Stimulated activated memory B cell treated with anti-CD40 and anti-IgM and Interleukin-4, amounts not matched to agents 10 μg/mL and 1 μg/mL and 100 μg/mL, for 72 hours (primary cell): ENCODE data around the gene C16orf90.

Experiments
- ATAC-seq: fragments of 150-1000 bp; cut with Tn5 transposase; 2 replicates; pipeline ENCODE4 v1.10.0; 2021
- H3K27ac Mint-ChIP-seq: one replicate; pipeline ENCODE4 v1.8.0; 2022; ENCODE audit warnings: mild to moderate bottlenecking, mixed read lengths
- H3K27me3 Mint-ChIP-seq: one replicate; pipeline ENCODE4 v1.8.0; 2022; ENCODE audit warnings: mixed read lengths
- H3K36me3 Mint-ChIP-seq: one replicate; pipeline ENCODE4 v1.8.0; 2022; ENCODE audit warnings: mixed read lengths
- H3K4me1 Mint-ChIP-seq: one replicate; pipeline ENCODE4 v1.8.0; 2022; ENCODE audit warnings: mixed read lengths
- H3K4me3 Mint-ChIP-seq: one replicate; pipeline ENCODE4 v1.8.0; 2022; ENCODE audit warnings: mild to moderate bottlenecking, moderate library complexity, mixed read lengths
- H3K9me3 Mint-ChIP-seq: one replicate; pipeline ENCODE4 v1.8.0; 2022; ENCODE audit warnings: mixed read lengths

Gene C16orf90

GRCh38 chr16:3468501-3468900, 26.8 kb downstream of the C16orf90 start:
- Mint-ChIP-seq H3K4me3 (no peak overlapping the region), H3K9me3 (no peaks in the 10 kb centered on the region), H3K27ac (no peak overlapping the region), H3K4me1 (peaks cover 28% of the 10 kb centered on the region), H3K36me3 (peaks cover 41% of the 10 kb centered on the region), H3K27me3 (no peaks in the 10 kb centered on the region)
- no peak for ATAC-seq

- ATAC-seq, result no peak
Observed at GRCh38 chr16:3467921-3468320, 27.4 kb downstream of the C16orf90 start.

GRCh38 chr16:3467182-3467581, 28.1 kb downstream of the C16orf90 start:
- ATAC-seq, result no peak
- H3K36me3 Mint-ChIP-seq, result peaks cover 28% of the 10 kb centered on the region
- H3K4me1 Mint-ChIP-seq, result peaks cover 34% of the 10 kb centered on the region
- no peak overlapping the region for H3K4me3 Mint-ChIP-seq
- H3K27me3 Mint-ChIP-seq, result no peaks in the 10 kb centered on the region
- no peak overlapping the region for H3K27ac Mint-ChIP-seq
- no peaks in the 10 kb centered on the region for H3K9me3 Mint-ChIP-seq

More at GRCh38 chr16:3467921-3468320, 27.4 kb downstream of the C16orf90 start:
- H3K4me1 Mint-ChIP-seq, result peaks cover 28% of the 10 kb centered on the region
- H3K9me3 Mint-ChIP-seq, result no peaks in the 10 kb centered on the region
- H3K27ac Mint-ChIP-seq, result no peak overlapping the region
- H3K36me3 Mint-ChIP-seq, result peaks cover 35% of the 10 kb centered on the region
- H3K4me3 Mint-ChIP-seq, result no peak overlapping the region
- no peaks in the 10 kb centered on the region for H3K27me3 Mint-ChIP-seq

DNA sequence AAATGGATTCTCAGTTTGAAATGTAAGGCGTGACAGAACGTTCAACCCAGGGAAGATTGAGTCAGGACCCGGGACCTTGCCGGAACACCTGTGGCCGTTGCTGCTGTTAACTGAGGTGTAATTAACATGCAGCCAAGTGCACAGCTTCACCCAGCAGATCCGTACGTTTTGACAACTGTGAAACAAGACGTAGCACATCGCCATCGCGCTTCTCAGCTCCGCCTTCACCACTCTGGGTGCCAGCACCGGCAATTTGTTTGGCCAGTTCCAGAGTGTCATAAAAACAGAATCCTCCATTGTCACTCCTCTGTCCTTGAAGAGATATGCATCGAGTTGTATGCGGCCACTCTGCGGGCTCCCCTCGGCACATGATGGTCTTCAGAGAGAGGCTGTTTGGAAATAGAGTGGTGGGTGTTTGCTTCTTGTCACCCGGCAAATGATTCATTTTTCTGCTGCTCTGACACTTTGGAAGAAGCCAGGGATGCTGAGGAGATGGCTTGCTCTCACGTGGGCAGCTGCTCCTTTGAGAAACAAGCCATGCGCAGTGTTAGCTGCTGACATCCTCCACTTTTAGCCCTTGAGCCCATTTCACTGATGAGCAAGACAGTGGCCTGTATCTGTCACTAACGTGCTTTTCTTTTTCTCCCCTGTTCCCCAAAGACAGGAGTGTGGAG, 29.2 kb downstream of the C16orf90 start:
- H3K4me1 Mint-ChIP-seq, result peaks cover 43% of the 10 kb centered on the region
- H3K27ac Mint-ChIP-seq, result no peak overlapping the region
- H3K9me3 Mint-ChIP-seq, result no peaks in the 10 kb centered on the region

GRCh38 chr16:3465301-3465700, 30.0 kb downstream of the C16orf90 start:
- Mint-ChIP-seq H3K4me1 (peaks cover 49% of the 10 kb centered on the region), H3K4me3 (no peak overlapping the region), H3K36me3 (peaks cover 17% of the 10 kb centered on the region), H3K27me3 (no peaks in the 10 kb centered on the region), H3K9me3 (no peaks in the 10 kb centered on the region), H3K27ac (no peak overlapping the region)
- no peak for ATAC-seq

More for the DNA sequence above, 29.2 kb downstream of the C16orf90 start:
- Mint-ChIP-seq H3K4me3 (no peak overlapping the region), H3K36me3 (peaks cover 23% of the 10 kb centered on the region), H3K27me3 (no peaks in the 10 kb centered on the region)
- ATAC-seq, result no peak

- Mint-ChIP-seq H3K27me3 (no peaks in the 10 kb centered on the region), H3K4me3 (no peak overlapping the region), H3K9me3 (no peaks in the 10 kb centered on the region), H3K27ac (no peak overlapping the region), H3K4me1 (peaks cover 45% of the 10 kb centered on the region), H3K36me3 (no peaks in the 10 kb centered on the region)
- no peak for ATAC-seq
Observed at GRCh38 chr16:3461151-3461550, 34.1 kb downstream of the C16orf90 start.

- Mint-ChIP-seq H3K4me3 (no peak overlapping the region), H3K27ac (no peak overlapping the region), H3K9me3 (no peaks in the 10 kb centered on the region), H3K36me3 (no peaks in the 10 kb centered on the region), H3K27me3 (no peaks in the 10 kb centered on the region), H3K4me1 (peaks cover 45% of the 10 kb centered on the region)
- ATAC-seq, result no peak
Observed at GRCh38 chr16:3460585-3460984, 34.7 kb downstream of the C16orf90 start.

DNA sequence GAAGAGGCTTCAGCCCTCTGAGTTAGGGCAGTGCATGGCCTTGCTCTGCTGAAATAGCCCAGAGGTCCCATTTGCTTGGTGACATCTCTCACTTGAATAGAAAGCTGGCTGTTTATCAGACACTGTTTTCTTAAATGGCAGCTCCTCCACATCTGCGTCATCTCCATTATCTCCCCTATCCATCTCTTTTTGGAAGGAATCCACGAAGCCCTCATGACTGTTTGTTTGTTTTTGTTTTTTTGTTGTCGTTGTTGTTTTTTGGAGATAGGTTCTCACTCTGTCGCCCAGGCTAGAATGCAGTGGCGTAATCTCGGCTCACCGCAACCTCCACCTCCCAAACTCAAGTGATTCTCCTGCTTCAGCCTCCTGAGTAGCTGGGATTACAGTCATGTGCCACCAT, 35.2 kb downstream of the C16orf90 start:
- Mint-ChIP-seq H3K4me1 (peaks cover 45% of the 10 kb centered on the region), H3K27me3 (no peaks in the 10 kb centered on the region), H3K9me3 (no peaks in the 10 kb centered on the region), H3K27ac (no peak overlapping the region), H3K4me3 (no peak overlapping the region), H3K36me3 (no peaks in the 10 kb centered on the region)
- ATAC-seq, result no peak

DNA sequence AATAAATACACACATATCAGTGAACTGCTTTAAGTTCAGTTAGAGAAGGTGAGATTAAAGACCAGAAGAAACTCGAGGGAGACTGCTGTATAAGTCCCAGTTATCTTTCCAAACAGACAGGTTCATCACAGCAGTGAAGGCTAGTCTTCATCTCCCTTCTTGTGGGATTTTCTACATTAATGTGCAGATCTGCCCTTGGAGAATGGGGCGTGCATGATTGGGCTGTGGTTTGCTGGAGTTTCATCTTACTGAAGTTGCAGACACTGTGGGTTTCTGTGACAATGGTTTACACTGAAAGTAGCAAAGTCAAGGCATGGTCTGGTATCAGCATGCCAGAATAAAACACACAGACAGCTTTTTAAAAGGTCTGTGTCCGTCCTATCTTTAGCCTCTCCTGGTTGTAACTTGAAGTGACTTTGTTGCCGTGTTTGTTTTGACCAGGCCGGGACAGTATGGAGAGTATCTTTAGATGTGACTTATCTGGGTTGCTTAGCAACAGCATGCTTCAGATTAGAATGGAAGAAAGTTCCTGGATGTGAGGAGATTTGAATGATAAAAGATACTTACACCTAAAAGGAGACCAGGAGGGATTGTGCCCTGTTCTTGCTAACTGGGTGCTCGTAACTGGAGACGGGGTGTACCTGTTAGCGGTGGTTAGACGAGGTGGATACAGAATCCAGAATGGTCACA, 35.7 kb downstream of the C16orf90 start:
- Mint-ChIP-seq H3K4me1 (peaks cover 45% of the 10 kb centered on the region), H3K4me3 (peak overlapping the region; percentile 87), H3K27me3 (no peaks in the 10 kb centered on the region), H3K9me3 (no peaks in the 10 kb centered on the region), H3K27ac (peak overlapping the region; percentile 85), H3K36me3 (no peaks in the 10 kb centered on the region)
- no peak for ATAC-seq

DNA sequence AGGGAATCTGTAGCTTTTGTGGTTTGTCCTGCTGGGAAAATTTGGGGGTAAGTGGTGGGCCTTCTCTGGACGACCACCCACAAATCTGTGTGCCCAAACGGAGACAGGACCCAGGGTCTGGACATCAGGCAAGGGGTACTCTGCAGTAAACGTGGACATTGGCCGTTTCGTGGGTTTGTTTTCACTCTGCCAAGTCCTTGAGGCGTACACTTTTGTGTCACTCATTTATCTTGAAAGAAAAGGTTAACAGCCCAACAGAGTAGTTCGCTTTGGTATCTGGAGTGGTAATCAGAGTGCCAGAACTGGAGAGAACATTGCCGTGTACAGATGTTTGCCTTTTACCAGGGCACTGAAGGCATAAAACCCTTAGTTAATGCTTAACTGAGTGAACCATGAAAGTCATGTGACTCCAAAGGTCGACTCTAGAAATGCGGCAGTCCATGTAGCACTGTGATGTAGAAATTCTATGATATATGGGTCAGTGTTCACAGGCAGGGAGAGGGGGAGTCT, 36.4 kb downstream of the C16orf90 start:
- peak; percentile 34 for ATAC-seq
- Mint-ChIP-seq H3K27ac (peak overlapping the region; percentile 85), H3K36me3 (no peaks in the 10 kb centered on the region), H3K27me3 (no peaks in the 10 kb centered on the region), H3K9me3 (no peaks in the 10 kb centered on the region), H3K4me1 (peaks cover 45% of the 10 kb centered on the region), H3K4me3 (peak overlapping the region; percentile 87)

- H3K27ac Mint-ChIP-seq, result peak overlapping the region; percentile 85
- ATAC-seq, result no peak
- H3K4me1 Mint-ChIP-seq, result peaks cover 45% of the 10 kb centered on the region
- H3K4me3 Mint-ChIP-seq, result peak overlapping the region; percentile 87
- H3K9me3 Mint-ChIP-seq, result no peaks in the 10 kb centered on the region
- no peaks in the 10 kb centered on the region for H3K27me3 Mint-ChIP-seq
- no peaks in the 10 kb centered on the region for H3K36me3 Mint-ChIP-seq
Observed at GRCh38 chr16:3458278-3458851, 36.9 kb downstream of the C16orf90 start.

GRCh38 chr16:3457434-3458252, 37.6 kb downstream of the C16orf90 start:
- peak; percentile 95 for ATAC-seq
- H3K4me1 Mint-ChIP-seq, result peaks cover 44% of the 10 kb centered on the region
- peak overlapping the region; percentile 82 for H3K4me3 Mint-ChIP-seq

GRCh38 chr16:3454631-3455147, 40.6 kb downstream of the C16orf90 start:
- Mint-ChIP-seq H3K27ac (no peak overlapping the region), H3K9me3 (no peaks in the 10 kb centered on the region), H3K4me3 (no peak overlapping the region), H3K4me1 (peaks cover 18% of the 10 kb centered on the region), H3K36me3 (peaks cover 4% of the 10 kb centered on the region), H3K27me3 (no peaks in the 10 kb centered on the region)
- no peak for ATAC-seq

More at GRCh38 chr16:3457434-3458252, 37.6 kb downstream of the C16orf90 start:
- Mint-ChIP-seq H3K27me3 (no peaks in the 10 kb centered on the region), H3K27ac (peak overlapping the region; percentile 92), H3K9me3 (no peaks in the 10 kb centered on the region), H3K36me3 (no peaks in the 10 kb centered on the region)

DNA sequence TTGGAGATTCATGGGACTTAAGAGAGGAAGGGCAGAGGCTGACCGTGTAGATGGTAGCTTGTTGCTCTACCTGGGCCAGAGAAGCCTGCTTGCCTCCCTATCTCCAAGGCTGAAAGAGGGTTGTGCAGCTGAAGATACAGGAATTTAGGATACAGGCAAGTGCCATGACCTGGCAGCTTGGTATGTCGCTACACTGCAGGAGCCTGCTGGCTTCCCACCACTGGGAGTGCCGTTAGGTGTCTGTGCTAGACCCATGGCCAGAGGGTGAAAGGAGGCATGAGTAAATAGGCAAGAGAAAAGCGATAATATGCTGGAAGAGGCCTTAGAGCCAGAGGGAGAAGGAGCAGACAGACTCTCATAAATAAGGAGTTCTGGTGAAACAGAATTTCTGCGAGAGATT, 41.2 kb downstream of the C16orf90 start:
- Mint-ChIP-seq H3K27me3 (no peaks in the 10 kb centered on the region), H3K36me3 (peaks cover 7% of the 10 kb centered on the region), H3K27ac (no peak overlapping the region), H3K4me1 (peaks cover 12% of the 10 kb centered on the region), H3K4me3 (no peak overlapping the region), H3K9me3 (no peaks in the 10 kb centered on the region)
- no peak for ATAC-seq

DNA sequence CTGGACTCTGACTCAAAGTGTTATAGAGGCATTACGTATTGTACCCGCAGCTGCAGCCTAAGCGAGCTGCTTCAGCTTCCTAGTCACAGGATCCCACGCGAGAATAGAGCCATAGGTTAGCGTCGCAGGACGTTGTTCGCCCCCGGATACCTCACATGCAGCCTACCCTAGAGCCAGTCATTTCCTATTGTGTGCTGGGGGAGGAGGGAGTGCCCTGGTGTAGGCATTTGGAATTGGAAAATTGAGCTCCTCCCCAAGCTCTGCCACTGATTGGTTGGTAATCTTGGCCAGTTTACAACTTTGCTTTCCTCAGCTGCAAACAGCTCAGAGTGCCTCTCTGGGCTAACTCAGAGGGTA, 51.3 kb downstream of the C16orf90 start:
- Mint-ChIP-seq H3K9me3 (peaks cover 8% of the 10 kb centered on the region), H3K27ac (peak overlapping the region; percentile 94), H3K4me3 (peak overlapping the region; percentile 97), H3K36me3 (peaks cover 38% of the 10 kb centered on the region), H3K27me3 (no peaks in the 10 kb centered on the region), H3K4me1 (no peaks in the 10 kb centered on the region)
- peak; percentile 57 for ATAC-seq
